ENCODE data around the gene TMEM128. TPM values are rescaled to one million over a fixed set of nuclear protein-coding genes. Genes with fewer than 3 reads are reported as not detected.

The TMEM128 gene
- total RNA-seq, 1 donor from 2014 or later = 19.8 TPM

DNA sequence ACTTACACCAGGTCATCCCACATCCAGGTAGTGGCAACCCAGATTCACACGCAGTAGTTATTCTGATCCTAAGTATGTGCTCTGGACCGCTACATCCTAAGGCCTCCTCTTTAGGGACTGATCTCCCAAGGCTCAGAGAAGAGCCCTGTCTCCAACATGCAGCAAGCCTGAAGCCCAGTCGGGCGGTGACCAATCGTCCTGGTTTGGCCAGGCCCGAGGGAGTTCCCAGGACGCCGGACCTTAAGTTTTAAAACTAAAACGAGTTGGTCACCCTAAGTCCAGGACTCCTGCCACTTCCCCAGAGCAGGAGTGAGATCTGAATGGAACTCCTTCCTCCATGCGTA, 41.5 kb upstream of the TMEM128 start:
- no peak for DNase-seq (ENCODE audit: low spot score)
- Mint-ChIP-seq H3K36me3 (ENCODE audit: low read depth, unreplicated experiment) (peaks cover 6% of the 10 kb centered on the region), H3K4me3 (ENCODE audit: unreplicated experiment) (peak overlapping the region; percentile 98), H3K27me3 (ENCODE audit: unreplicated experiment) (peaks cover 3% of the 10 kb centered on the region), H3K27ac (ENCODE audit: unreplicated experiment) (peak overlapping the region; percentile 36), H3K9me3 (ENCODE audit: unreplicated experiment) (no peaks in the 10 kb centered on the region), H3K4me1 (ENCODE audit: unreplicated experiment) (peaks cover 24% of the 10 kb centered on the region)
- TF ChIP-seq, protein P1, sequence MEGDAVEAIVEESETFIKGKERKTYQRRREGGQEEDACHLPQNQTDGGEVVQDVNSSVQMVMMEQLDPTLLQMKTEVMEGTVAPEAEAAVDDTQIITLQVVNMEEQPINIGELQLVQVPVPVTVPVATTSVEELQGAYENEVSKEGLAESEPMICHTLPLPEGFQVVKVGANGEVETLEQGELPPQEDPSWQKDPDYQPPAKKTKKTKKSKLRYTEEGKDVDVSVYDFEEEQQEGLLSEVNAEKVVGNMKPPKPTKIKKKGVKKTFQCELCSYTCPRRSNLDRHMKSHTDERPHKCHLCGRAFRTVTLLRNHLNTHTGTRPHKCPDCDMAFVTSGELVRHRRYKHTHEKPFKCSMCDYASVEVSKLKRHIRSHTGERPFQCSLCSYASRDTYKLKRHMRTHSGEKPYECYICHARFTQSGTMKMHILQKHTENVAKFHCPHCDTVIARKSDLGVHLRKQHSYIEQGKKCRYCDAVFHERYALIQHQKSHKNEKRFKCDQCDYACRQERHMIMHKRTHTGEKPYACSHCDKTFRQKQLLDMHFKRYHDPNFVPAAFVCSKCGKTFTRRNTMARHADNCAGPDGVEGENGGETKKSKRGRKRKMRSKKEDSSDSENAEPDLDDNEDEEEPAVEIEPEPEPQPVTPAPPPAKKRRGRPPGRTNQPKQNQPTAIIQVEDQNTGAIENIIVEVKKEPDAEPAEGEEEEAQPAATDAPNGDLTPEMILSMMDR (IDR thresholded peaks at IDR 0.05; ENCODE audit: unreplicated experiment) = no peak

DNA sequence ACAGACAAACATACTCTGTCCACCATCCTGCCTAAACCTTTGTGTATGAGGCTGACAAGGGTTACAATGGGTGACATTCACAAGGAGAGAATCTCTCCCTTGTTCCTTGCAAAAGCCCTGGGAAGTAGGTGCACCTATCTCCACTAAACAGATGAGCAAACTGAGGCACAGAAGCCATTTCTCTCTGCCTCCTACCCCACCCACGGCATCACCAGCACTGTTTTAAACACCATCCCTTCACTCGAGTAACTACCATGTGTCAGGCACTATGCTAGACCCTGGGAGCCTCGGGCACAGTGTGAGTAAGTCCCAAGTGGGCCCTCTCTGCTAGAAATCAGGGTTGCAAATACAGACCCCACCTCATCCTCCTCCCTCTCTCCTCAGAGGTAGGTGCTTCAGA, 41.0 kb upstream of the TMEM128 start:
- no peak for DNase-seq (ENCODE audit: low spot score)
- peaks cover 24% of the 10 kb centered on the region for H3K4me1 Mint-ChIP-seq (ENCODE audit: unreplicated experiment)
- peaks cover 8% of the 10 kb centered on the region for H3K36me3 Mint-ChIP-seq (ENCODE audit: low read depth, unreplicated experiment)
- no peaks in the 10 kb centered on the region for H3K9me3 Mint-ChIP-seq (ENCODE audit: unreplicated experiment)
- peak overlapping the region; percentile 98 for H3K4me3 Mint-ChIP-seq (ENCODE audit: unreplicated experiment)
- peak overlapping the region; percentile 18 for H3K27ac Mint-ChIP-seq (ENCODE audit: unreplicated experiment)
- TF ChIP-seq, protein P1 (IDR thresholded peaks at IDR 0.05; ENCODE audit: unreplicated experiment) = no peak
- H3K27me3 Mint-ChIP-seq (ENCODE audit: unreplicated experiment) = peaks cover 3% of the 10 kb centered on the region

DNA sequence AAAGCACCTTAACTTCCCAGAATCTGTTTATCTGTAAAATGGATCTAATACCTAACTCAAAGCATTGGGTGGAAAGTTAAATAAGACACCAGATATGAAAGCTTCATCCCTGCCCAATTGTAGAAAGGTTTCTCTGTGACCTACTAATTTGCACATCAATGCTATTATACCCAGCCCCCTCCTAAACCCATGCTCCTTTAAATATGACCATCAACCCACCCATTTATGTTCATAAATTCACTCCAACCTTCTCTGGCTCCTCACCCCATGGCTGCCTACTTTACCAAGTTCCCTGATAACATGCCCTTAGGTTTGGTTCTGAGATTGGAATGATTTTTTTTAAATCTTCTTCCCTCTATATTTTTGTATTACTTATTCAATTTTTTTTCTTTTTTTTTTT, 40.1 kb upstream of the TMEM128 start:
- peaks cover 13% of the 10 kb centered on the region for H3K36me3 Mint-ChIP-seq (ENCODE audit: low read depth, unreplicated experiment)
- TF ChIP-seq, protein P1 (IDR thresholded peaks at IDR 0.05; ENCODE audit: unreplicated experiment) = no peak
- no peak overlapping the region for H3K4me3 Mint-ChIP-seq (ENCODE audit: unreplicated experiment)
- no peaks in the 10 kb centered on the region for H3K9me3 Mint-ChIP-seq (ENCODE audit: unreplicated experiment)
- peaks cover 24% of the 10 kb centered on the region for H3K4me1 Mint-ChIP-seq (ENCODE audit: unreplicated experiment)
- H3K27ac Mint-ChIP-seq (ENCODE audit: unreplicated experiment) = no peak overlapping the region
- DNase-seq (ENCODE audit: low spot score) = no peak
- peaks cover 3% of the 10 kb centered on the region for H3K27me3 Mint-ChIP-seq (ENCODE audit: unreplicated experiment)

DNA sequence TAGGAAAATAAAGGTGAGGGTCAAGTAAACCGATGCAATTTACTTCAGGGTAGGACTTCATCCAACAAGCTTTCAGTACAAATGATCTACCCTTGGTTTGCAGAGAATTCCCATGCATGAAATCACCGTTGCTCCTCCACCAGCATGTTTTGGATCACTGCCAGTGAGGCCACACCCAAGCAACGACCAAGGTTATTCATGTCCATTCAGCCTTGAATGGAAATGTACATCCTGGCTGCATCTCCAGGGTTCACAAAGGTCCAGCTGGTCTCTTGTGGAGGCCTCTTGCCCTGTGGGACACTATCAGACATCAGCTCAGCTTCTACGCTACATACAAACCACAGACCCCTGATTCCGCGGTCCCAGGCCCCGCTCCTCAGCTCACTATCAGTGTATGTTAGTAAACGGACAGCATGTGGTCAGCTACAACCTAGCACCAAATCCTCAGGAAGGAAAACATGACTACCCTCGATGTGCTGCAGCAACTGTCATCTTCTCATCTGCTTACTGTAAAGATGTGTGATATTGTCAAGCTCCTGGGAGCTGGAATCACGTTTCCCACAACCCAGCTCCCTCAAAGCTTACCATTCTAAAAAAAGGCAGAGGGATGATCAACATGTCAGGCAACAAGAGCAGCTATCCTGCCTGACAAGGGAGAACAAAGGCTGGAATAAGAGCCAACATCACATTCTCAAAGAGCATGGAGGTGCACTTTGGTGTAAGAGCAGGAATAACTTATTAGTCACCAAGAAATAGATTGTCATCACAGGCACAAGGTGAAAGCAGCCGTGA, 37.0 kb upstream of the TMEM128 start:
- TF ChIP-seq, protein P1 (IDR thresholded peaks at IDR 0.05; ENCODE audit: unreplicated experiment) = no peak
- no peak for DNase-seq (ENCODE audit: low spot score)
- H3K36me3 Mint-ChIP-seq (ENCODE audit: low read depth, unreplicated experiment) = peaks cover 18% of the 10 kb centered on the region
- peaks cover 10% of the 10 kb centered on the region for H3K4me1 Mint-ChIP-seq (ENCODE audit: unreplicated experiment)
- no peak overlapping the region for H3K4me3 Mint-ChIP-seq (ENCODE audit: unreplicated experiment)
- H3K9me3 Mint-ChIP-seq (ENCODE audit: unreplicated experiment) = no peaks in the 10 kb centered on the region
- H3K27me3 Mint-ChIP-seq (ENCODE audit: unreplicated experiment) = no peaks in the 10 kb centered on the region
- peak overlapping the region; percentile 32 for H3K27ac Mint-ChIP-seq (ENCODE audit: unreplicated experiment)

DNA sequence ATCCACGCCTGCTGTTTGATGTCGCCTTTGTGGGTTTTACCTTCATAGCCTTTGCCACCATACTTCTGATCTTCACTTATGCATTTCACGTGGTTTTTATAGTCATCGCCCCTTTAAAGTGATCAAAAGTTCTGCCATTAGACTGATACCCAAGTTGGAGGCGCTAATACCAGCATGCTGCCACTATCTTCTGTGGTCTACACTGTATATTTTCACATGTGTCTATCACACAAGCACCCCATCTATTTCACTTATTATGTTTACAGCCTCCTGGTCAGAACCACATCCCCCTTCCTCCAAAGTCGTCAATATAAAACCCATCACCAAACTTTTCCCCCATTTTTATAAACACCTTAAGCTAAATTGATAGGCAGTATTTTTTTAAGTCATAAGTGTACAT, 33.8 kb upstream of the TMEM128 start:
- Mint-ChIP-seq H3K27me3 (ENCODE audit: unreplicated experiment) (no peaks in the 10 kb centered on the region), H3K9me3 (ENCODE audit: unreplicated experiment) (no peaks in the 10 kb centered on the region), H3K4me3 (ENCODE audit: unreplicated experiment) (peak overlapping the region; percentile 28), H3K27ac (ENCODE audit: unreplicated experiment) (no peak overlapping the region), H3K4me1 (ENCODE audit: unreplicated experiment) (no peaks in the 10 kb centered on the region), H3K36me3 (ENCODE audit: low read depth, unreplicated experiment) (peaks cover 22% of the 10 kb centered on the region)
- TF ChIP-seq, protein P1 (IDR thresholded peaks at IDR 0.05; ENCODE audit: unreplicated experiment) = no peak
- DNase-seq (ENCODE audit: low spot score) = no peak
